Kidney epithelial cell (primary cell): ENCODE data around the gene SPAG16. TPM values are rescaled to one million over a fixed set of nuclear protein-coding genes. Genes with fewer than 3 reads are reported as not detected.

Experiments used
- DNase-seq: peaks from one replicate; pipeline ENCODE4 v3.0.0-alpha.2; 2010; ENCODE audit warnings: low read depth
- H3K27me3 ChIP-seq: 2 replicates; pipeline ENCODE4 v1.6.0; 2011; ENCODE audit warnings: low read length; ENCODE audit not compliant: control insufficient read depth, insufficient read depth
- H3K36me3 ChIP-seq: 2 replicates; pipeline ENCODE4 v1.5.1; 2011; ENCODE audit warnings: low read length; ENCODE audit not compliant: control insufficient read depth, insufficient read depth
- H3K4me3 ChIP-seq: 2 replicates; pipeline ENCODE4 v1.5.1; 2011; ENCODE audit warnings: low read depth, mild to moderate bottlenecking, control low read depth, low read length
- total RNA-seq: library from RNA; depleted of rRNA; stranded (reverse); fragments of >200 nt; gene quantifications from 2 replicates; pipeline ENCODE4 v1.2.3, GENCODE V29; 2015
- TF ChIP-seq, protein P1 (sequence below): IDR thresholded peaks from 2 replicates; pipeline ENCODE4 v1.5.1; 2011; ENCODE audit warnings: mild to moderate bottlenecking, moderate library complexity, low read length, control low read depth, inconsistent platforms; ENCODE audit not compliant: insufficient read depth, poor library complexity, severe bottlenecking

SPAG16 gene
- total RNA-seq, 1 donor from 2014 or later: 16.1 TPM

DNA sequence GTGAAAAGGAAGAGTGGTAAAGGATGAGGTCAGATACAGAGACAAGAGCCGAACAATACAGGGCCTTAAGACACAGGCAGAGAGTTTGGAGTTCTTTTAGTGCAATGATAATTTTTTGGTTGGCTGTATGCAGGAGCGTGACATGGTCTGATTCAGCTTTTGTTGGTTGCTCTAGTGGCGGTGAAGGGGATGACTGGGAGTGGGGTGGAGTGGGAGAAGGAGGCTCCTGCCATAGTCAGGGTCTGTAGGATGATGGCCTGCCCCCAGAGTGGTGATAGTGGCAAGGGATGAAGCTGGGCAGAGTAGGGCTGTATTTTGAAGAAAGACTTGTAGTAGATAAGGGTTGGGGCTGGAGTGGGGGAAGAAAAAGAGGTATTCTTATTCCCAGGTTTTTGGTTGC, 820.0 kb downstream of the SPAG16 start:
- Histone ChIP-seq H3K4me3 (no peak overlapping the region), H3K27me3 (no peaks in the 10 kb centered on the region), H3K36me3 (no peaks in the 10 kb centered on the region)
- DNase-seq: no peak
- TF ChIP-seq, protein P1, sequence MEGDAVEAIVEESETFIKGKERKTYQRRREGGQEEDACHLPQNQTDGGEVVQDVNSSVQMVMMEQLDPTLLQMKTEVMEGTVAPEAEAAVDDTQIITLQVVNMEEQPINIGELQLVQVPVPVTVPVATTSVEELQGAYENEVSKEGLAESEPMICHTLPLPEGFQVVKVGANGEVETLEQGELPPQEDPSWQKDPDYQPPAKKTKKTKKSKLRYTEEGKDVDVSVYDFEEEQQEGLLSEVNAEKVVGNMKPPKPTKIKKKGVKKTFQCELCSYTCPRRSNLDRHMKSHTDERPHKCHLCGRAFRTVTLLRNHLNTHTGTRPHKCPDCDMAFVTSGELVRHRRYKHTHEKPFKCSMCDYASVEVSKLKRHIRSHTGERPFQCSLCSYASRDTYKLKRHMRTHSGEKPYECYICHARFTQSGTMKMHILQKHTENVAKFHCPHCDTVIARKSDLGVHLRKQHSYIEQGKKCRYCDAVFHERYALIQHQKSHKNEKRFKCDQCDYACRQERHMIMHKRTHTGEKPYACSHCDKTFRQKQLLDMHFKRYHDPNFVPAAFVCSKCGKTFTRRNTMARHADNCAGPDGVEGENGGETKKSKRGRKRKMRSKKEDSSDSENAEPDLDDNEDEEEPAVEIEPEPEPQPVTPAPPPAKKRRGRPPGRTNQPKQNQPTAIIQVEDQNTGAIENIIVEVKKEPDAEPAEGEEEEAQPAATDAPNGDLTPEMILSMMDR: no peak

DNA sequence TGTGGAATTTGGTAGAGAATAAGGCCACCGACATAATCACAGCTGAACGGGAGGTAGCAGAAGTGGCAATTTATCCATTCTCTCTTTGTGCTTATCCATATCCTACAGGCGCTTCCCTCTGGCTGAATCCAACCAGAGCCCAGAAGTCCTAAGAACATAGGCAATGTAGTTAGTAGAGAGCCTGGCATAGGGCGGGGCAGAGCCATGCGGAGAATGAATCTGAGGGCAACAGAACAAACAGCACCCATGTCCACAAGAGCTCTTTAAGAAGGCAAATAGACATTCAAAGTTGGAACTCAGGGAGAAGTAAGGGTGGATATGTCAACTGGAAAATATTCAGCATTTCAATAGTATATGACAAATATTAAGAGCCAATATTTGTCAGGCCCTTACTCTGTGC, 820.7 kb downstream of the SPAG16 start:
- Histone ChIP-seq H3K36me3 (no peaks in the 10 kb centered on the region), H3K4me3 (no peak overlapping the region), H3K27me3 (no peaks in the 10 kb centered on the region)
- TF ChIP-seq, protein P1: no peak
- no peak for DNase-seq

DNA sequence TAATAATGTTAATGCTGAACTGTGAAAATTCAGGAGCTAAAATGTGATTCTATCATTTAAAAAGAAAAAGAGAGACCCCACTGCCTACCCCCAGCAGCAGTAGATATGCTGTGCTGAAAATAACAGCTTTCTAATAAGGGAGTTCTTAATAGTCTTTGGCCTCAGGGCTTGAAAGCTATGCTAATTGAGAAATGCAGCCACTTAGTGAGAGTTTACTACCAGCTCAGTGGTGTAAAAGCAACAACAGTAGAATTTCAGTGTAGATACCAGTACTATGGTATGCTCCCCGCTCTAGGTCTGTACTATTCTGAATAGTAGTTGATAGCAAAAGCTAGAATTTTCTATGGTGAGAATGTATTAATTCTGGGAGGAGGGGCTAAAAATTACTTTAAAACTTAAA, 823.5 kb downstream of the SPAG16 start:
- Histone ChIP-seq H3K36me3 (no peaks in the 10 kb centered on the region), H3K4me3 (no peak overlapping the region), H3K27me3 (no peaks in the 10 kb centered on the region)
- TF ChIP-seq, protein P1: no peak
- DNase-seq: no peak

DNA sequence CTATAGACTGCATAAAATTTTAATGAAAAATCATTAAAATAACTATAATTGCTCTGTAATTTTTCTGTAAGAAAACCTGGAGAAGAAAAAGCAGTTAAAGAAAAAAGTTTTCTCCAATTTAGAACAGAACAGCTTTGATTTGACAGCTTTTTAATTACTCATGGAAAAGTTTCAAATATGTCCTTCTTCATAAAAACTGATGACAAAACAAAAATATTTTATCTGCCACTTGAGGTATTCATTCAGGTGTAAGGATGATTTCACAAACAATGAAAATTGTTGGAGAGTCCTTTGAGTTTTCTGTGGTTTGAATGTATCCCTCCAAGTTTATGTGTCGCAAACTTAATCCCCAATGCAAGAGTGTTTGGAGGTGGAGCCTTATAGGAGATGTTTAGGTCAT, 824.3 kb downstream of the SPAG16 start:
- DNase-seq: no peak
- H3K27me3 ChIP-seq: no peaks in the 10 kb centered on the region
- TF ChIP-seq, protein P1: no peak
- no peaks in the 10 kb centered on the region for H3K36me3 ChIP-seq
- no peak overlapping the region for H3K4me3 ChIP-seq

DNA sequence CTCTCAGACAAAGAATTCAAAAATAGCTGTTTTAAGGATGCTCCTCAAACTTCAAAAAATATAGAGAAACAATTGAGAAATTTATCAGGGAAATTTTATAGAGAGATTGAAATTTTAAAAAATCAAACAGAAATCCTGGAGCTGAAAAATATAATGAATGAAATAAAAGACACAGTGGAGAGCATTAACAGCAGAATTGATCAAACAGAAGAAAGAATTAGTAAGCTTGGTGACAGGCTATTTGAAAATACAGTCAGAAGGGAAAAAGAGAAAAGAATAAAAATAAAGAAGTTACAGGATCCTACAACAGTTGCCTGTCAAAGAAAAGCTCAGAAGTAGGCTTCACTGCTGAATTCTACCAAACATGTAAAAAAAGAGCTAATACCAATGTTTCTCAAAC, 832.8 kb downstream of the SPAG16 start:
- Histone ChIP-seq H3K4me3 (no peak overlapping the region), H3K27me3 (no peaks in the 10 kb centered on the region), H3K36me3 (no peaks in the 10 kb centered on the region)
- TF ChIP-seq, protein P1: no peak
- no peak for DNase-seq

DNA sequence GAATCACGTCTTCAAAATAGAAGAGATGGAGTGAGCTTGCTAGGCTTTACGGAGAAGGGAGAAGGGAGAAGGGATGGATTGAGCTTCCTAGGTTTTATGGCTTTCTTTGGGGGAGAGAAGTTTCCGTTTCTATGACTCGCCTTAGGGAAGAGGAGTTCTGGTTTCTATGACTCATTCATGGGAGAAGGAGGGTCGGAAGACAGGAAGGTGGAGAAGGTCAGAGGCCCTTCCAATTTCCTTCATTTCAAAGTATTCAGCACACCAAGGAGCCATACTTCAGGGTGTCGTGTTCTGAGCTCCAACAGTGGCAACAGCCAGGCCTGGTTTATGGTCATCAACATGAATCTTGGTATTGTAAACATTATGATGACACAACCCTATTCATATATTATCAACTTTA, 841.9 kb downstream of the SPAG16 start:
- DNase-seq: no peak
- TF ChIP-seq, protein P1: no peak
- H3K27me3 ChIP-seq: no peaks in the 10 kb centered on the region
- H3K4me3 ChIP-seq: no peak overlapping the region
- H3K36me3 ChIP-seq: no peaks in the 10 kb centered on the region
